IPS DF 6.9 (cell line): ENCODE measurements around the gene MVB12B.

ENCODE experiments used
- DNase-seq: peaks from one replicate; pipeline ENCODE4 v3.0.0-alpha.2; 2013; ENCODE audit warnings: low read depth, low spot score
- H3K27ac ChIP-seq: one replicate; pipeline ENCODE4 v1.5.1; 2013; ENCODE audit warnings: low read length, control low read depth
- H3K27me3 ChIP-seq: 2 replicates; pipeline ENCODE4 v1.6.1; 2013; ENCODE audit warnings: mild to moderate bottlenecking, low read length; ENCODE audit not compliant: control insufficient read depth, insufficient read depth
- H3K36me3 ChIP-seq: 2 replicates; pipeline ENCODE4 v1.6.1; 2013; ENCODE audit warnings: low read length; ENCODE audit not compliant: control insufficient read depth, insufficient read depth
- H3K4me1 ChIP-seq: 2 replicates; pipeline ENCODE4 v1.6.1; 2013; ENCODE audit warnings: low read length; ENCODE audit not compliant: control insufficient read depth, insufficient read depth
- H3K4me3 ChIP-seq: 2 replicates; pipeline ENCODE4 v1.5.1; 2013; ENCODE audit warnings: mild to moderate bottlenecking, low read length
- H3K9me3 ChIP-seq: 2 replicates; pipeline ENCODE4 v1.6.1; 2013; ENCODE audit warnings: low read length, inconsistent platforms; ENCODE audit not compliant: control insufficient read depth, insufficient read depth
- WGBS: extraction: QIAGEN DNeasy Blood & Tissue Kit; methylation state at CpG from one replicate; pipeline ENCODE4 v1.1.7; 2013; ENCODE audit warnings: mixed read lengths, missing lambda C conversion rate; ENCODE audit not compliant: insufficient read length, insufficient coverage; 5-methylcytosine and 5-hydroxymethylcytosine counted together

MVB12B gene

DNA sequence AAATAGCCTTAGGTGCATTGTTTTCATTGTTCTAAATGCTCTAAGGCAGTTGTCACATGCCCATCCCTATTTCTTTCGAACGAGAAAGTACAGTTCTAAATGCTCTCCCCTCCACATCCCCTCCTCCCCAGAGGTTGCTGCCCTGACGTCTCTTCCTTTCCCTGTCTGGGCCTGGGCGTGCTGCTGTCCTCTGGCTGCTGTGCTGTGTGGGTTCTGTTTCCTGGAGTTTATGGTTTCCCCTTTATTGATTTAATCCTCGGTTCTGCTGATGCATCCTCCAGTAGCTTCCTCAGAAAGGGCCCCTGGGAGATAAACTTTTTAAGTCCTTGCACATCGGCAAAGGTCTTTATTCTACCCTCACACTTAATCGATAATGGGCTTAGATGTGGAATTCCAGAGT is 48.8 kb downstream of the MVB12B start:
- peaks cover 6% of the 10 kb centered on the region; the same call in 1 of the 2 replicates for H3K4me1 ChIP-seq
- WGBS: no CpG with 5 or more reads among the region's 7 CpGs
- no peaks in the 10 kb centered on the region for H3K36me3 ChIP-seq
- H3K4me3 ChIP-seq: no peak overlapping the region
- no peaks in the 10 kb centered on the region for H3K27me3 ChIP-seq
- H3K9me3 ChIP-seq: no peaks in the 10 kb centered on the region
- DNase-seq: no peak
- H3K27ac ChIP-seq: no peak overlapping the region

DNA sequence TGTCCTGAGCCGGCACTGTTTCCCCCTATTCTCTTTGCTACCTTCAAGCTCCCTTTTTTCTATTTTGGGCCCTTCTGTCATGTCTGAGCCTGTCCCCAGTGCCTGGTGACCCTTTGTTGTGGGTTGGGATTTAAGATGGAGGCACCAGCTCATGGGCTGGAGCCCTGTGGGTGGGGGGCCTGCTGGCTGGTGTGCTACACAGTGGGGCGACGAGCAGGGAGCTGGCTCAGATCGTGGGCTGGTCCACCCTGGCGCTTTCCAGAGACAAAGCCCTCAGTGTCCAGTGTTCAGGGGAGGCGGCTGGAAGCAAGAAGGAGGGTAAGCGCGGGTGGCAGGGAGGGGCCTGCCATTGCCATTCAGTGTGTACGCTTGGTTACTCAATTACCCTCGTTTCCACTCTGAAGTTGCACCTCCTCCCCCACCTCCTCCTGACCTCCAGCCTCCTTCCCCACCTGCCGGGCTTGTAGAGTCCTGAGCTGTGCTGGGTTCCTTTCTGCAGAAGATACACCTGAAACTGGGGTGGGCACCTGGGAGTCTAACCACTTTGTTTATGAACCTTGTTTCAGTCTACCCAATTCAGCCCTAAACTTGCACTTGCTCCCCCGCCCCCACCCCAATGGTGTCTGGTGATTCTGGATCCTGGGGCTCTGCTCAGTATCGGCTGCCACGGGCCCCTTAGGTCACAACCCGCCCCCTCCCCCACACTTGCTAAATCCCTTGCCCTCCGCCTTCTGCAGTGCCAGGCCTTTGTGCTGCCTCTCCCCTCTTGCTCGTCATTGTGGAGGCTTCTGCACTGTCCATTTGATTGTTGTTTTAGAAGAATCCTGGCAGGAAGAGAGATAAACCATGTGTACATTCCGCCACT is 49.9 kb downstream of the MVB12B start:
- no peak overlapping the region for H3K4me3 ChIP-seq
- no peak overlapping the region for H3K27ac ChIP-seq
- DNase-seq: no peak
- peaks cover 4% of the 10 kb centered on the region; the same call in 1 of the 2 replicates for H3K4me1 ChIP-seq
- no CpG with 5 or more reads among the region's 18 CpGs for WGBS
- H3K27me3 ChIP-seq: no peaks in the 10 kb centered on the region
- no peaks in the 10 kb centered on the region for H3K9me3 ChIP-seq
- no peaks in the 10 kb centered on the region for H3K36me3 ChIP-seq

- Histone ChIP-seq H3K36me3 (no peaks in the 10 kb centered on the region), H3K4me1 (peaks cover 4% of the 10 kb centered on the region; the same call in 1 of the 2 replicates), H3K4me3 (no peak overlapping the region), H3K27me3 (no peaks in the 10 kb centered on the region), H3K27ac (no peak overlapping the region), H3K9me3 (no peaks in the 10 kb centered on the region)
- no CpG with 5 or more reads among the region's 2 CpGs for WGBS
- DNase-seq: no peak
Observed at GRCh38 chr9:126377176-126377509, 50.5 kb downstream of the MVB12B start.

- no peaks in the 10 kb centered on the region for H3K36me3 ChIP-seq
Observed at GRCh38 chr9:126377536-126377935, 50.9 kb downstream of the MVB12B start.

GRCh38 chr9:126378761-126379160 is 52.1 kb downstream of the MVB12B start:
- Histone ChIP-seq H3K27me3 (no peaks in the 10 kb centered on the region), H3K9me3 (no peaks in the 10 kb centered on the region), H3K36me3 (no peaks in the 10 kb centered on the region), H3K4me3 (no peak overlapping the region), H3K4me1 (peaks cover 4% of the 10 kb centered on the region; the same call in 1 of the 2 replicates), H3K27ac (no peak overlapping the region)
- no peak for DNase-seq
- no CpG with 5 or more reads among the region's 7 CpGs for WGBS

More at GRCh38 chr9:126377536-126377935, 50.9 kb downstream of the MVB12B start:
- no peaks in the 10 kb centered on the region for H3K27me3 ChIP-seq
- H3K27ac ChIP-seq: no peak overlapping the region
- no peak overlapping the region for H3K4me3 ChIP-seq
- DNase-seq: no peak
- peaks cover 4% of the 10 kb centered on the region; the same call in 1 of the 2 replicates for H3K4me1 ChIP-seq
- no CpG with 5 or more reads among the region's 9 CpGs for WGBS
- H3K9me3 ChIP-seq: no peaks in the 10 kb centered on the region

GRCh38 chr9:126379661-126380360 is 53.2 kb downstream of the MVB12B start:
- H3K9me3 ChIP-seq: no peaks in the 10 kb centered on the region
- H3K36me3 ChIP-seq: no peaks in the 10 kb centered on the region
- no peak for DNase-seq
- WGBS: no CpG with 5 or more reads among the region's 9 CpGs
- no peaks in the 10 kb centered on the region for H3K27me3 ChIP-seq
- H3K27ac ChIP-seq: no peak overlapping the region
- no peak overlapping the region for H3K4me3 ChIP-seq
- peaks cover 4% of the 10 kb centered on the region; the same call in 1 of the 2 replicates for H3K4me1 ChIP-seq

DNA sequence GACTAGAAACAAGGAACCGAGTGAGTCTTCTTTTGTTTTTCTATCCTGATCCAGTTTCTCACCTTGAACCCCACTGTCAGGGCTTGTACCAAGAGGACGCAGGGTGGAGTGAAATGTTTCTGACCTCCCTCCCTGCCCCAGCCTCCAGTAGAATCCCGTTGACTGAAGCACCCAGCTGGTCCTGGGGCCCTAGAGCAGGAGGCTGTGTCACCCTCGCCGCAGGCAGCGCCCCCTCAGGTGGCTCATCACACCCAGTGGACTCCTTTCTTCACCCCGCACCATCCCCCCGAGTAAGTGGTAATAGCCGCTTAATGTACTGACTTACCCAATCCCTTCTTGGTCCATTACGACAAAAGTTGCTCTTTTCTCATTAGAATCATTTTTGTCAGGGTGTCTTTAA is 53.8 kb downstream of the MVB12B start:
- Histone ChIP-seq H3K4me1 (peaks cover 4% of the 10 kb centered on the region; the same call in 1 of the 2 replicates), H3K4me3 (no peak overlapping the region), H3K27me3 (no peaks in the 10 kb centered on the region), H3K36me3 (no peaks in the 10 kb centered on the region), H3K9me3 (no peaks in the 10 kb centered on the region), H3K27ac (no peak overlapping the region)
- DNase-seq: no peak
- WGBS: no CpG with 5 or more reads among the region's 10 CpGs

DNA sequence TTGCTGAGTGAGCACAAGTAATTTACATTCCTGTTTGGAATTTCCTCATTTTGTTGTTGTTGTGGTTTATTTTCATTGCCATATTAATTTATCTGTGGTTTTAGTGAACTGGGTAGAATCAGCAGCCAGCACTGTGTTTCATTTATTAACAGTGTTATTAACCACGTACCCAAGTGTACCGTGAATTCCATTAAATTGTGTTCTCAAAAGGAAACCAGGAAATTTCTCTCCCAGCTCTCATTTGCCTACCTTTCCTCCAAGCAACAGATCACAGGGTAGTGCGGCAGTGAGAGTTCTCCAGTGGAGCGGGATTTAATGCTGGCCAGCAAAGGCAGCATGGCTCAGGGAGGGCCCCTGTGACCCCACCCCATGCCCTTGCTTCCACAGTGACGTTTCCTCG is 54.6 kb downstream of the MVB12B start:
- DNase-seq: no peak
- H3K27ac ChIP-seq: no peak overlapping the region
- no peak overlapping the region for H3K4me3 ChIP-seq
- H3K27me3 ChIP-seq: no peaks in the 10 kb centered on the region
- H3K4me1 ChIP-seq: peaks cover 4% of the 10 kb centered on the region; the same call in 1 of the 2 replicates
- H3K9me3 ChIP-seq: no peaks in the 10 kb centered on the region
- WGBS: no CpG with 5 or more reads among the region's 6 CpGs
- H3K36me3 ChIP-seq: no peaks in the 10 kb centered on the region

GRCh38 chr9:126383406-126384046 is 56.9 kb downstream of the MVB12B start:
- Histone ChIP-seq H3K4me3 (no peak overlapping the region), H3K9me3 (no peaks in the 10 kb centered on the region), H3K27me3 (no peaks in the 10 kb centered on the region), H3K27ac (no peak overlapping the region), H3K36me3 (no peaks in the 10 kb centered on the region), H3K4me1 (peaks cover 2% of the 10 kb centered on the region; the same call in 1 of the 2 replicates)
- DNase-seq: no peak
- WGBS: no CpG with 5 or more reads among the region's 3 CpGs

DNA sequence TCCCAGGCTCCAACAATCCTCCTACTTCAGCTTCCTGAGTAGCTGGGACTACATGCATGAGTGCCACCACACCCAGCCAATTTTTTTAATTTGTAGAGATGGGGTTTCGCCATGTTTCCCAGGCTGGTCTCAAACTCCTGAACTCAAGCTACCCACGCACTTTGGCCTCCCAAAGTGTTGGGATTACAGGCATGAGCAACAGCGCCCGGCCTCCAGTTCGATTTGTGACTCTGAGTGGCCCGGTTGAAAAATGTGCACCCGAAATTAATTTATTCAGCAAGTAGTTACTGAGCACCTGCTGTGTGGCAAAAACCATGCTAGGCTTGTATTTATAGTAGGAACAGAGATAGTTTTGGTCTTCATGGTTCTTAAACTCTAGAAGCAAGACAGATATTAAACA is 58.3 kb downstream of the MVB12B start:
- WGBS: no CpG with 5 or more reads among the region's 7 CpGs
- no peaks in the 10 kb centered on the region for H3K9me3 ChIP-seq
- H3K27ac ChIP-seq: no peak overlapping the region
- H3K27me3 ChIP-seq: no peaks in the 10 kb centered on the region
- DNase-seq: no peak
- H3K4me1 ChIP-seq: no peaks in the 10 kb centered on the region; the same call in 1 of the 2 replicates
- no peaks in the 10 kb centered on the region for H3K36me3 ChIP-seq
- H3K4me3 ChIP-seq: no peak overlapping the region
